RWPE1 (cell line): ENCODE measurements around the gene R3HDM1.

Experiments
- CTCF ChIA-PET: fragments of 350-600 bp; sonication (Branson Sonifier 250); formaldehyde crosslinking; extraction: SDS; loops from one replicate; lab custom pipeline; 2021; lab: Yijun Ruan, JAX
- POLR2A ChIA-PET: fragments of 400-600 bp; formaldehyde crosslinking; extraction: SDS; loops from one replicate; lab custom pipeline; 2020; ENCODE audit warnings: antibody characterized with exemption; ENCODE audit not compliant: low non-redundant PET; lab: Yijun Ruan, JAX
- DNase-seq: peaks from one replicate; pipeline ENCODE4 v3.0.0; 2012; ENCODE audit warnings: low spot score
- H3K27ac ChIP-seq: fragments of 450-650 bp; 2 replicates; pipeline ENCODE4 v1.5.1; 2017
- TF ChIP-seq, protein P1 (sequence below): fragments of 450-650 bp; conservative IDR thresholded peaks from 2 replicates; pipeline ENCODE4 v1.5.1; 2017; ENCODE audit warnings: low read depth, mild to moderate bottlenecking

Gene R3HDM1

DNA sequence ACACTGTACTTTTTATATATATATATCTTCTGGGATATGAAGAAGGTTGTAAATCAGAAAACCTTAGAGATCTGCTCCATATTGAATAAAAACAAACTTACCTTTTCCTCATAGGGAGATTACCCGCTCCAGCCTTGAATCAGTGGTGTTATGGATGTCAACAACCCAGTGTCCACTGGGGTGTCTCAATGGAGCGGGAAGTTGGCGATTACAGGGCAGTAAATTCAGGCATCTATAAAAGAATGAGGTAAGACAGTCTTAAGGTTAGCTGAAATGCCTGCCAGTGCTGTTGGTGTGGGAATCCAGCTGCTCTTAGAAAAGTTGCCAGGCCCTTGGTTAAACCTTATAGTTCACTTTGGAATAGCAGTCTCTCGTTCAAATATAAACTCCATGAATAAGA, 102.3 kb downstream of the R3HDM1 start:
- no peak overlapping the region for H3K27ac ChIP-seq
- TF ChIP-seq, protein P1, sequence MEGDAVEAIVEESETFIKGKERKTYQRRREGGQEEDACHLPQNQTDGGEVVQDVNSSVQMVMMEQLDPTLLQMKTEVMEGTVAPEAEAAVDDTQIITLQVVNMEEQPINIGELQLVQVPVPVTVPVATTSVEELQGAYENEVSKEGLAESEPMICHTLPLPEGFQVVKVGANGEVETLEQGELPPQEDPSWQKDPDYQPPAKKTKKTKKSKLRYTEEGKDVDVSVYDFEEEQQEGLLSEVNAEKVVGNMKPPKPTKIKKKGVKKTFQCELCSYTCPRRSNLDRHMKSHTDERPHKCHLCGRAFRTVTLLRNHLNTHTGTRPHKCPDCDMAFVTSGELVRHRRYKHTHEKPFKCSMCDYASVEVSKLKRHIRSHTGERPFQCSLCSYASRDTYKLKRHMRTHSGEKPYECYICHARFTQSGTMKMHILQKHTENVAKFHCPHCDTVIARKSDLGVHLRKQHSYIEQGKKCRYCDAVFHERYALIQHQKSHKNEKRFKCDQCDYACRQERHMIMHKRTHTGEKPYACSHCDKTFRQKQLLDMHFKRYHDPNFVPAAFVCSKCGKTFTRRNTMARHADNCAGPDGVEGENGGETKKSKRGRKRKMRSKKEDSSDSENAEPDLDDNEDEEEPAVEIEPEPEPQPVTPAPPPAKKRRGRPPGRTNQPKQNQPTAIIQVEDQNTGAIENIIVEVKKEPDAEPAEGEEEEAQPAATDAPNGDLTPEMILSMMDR = no peak
- ChIA-PET POLR2A (no interaction called here), CTCF (interaction anchor here (0.6 kb wide), 1 partner anchor 479 kb away, joined by 4 read pairs; no protein-coding TSS in a partner anchor)
- no peak for DNase-seq

DNA sequence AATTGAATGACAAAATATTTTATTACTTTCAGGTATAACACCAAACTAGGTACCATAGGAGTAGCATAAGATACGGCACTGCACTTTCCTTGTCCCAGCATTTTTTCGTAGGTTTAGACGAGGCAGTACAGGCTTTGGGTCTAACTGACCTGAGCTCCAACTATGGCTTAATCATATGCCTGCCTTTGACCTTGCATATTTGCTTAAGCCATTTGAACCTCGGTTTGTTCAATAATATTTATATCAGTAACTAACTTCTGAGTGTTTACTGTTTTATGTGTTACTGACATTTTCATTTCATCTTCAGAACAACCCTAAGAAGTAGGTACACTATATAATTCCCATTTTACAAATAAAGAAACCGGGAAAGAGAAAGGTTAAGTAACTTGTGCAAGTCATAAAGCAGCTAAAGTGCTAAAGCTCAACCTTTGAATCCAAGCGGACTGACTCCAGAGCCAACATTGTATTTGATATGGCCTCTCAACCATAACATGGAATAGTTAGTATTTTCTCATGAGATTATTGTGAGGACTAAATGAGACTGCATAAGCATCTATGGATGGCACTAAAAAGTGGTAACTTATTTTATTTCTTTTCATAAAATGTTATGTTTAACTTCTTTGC, 104.0 kb downstream of the R3HDM1 start:
- H3K27ac ChIP-seq = no peak overlapping the region
- DNase-seq = no peak
- POLR2A ChIA-PET = no interaction called here
- CTCF ChIA-PET = no interaction called here
- TF ChIP-seq, protein P1 = no peak

DNA sequence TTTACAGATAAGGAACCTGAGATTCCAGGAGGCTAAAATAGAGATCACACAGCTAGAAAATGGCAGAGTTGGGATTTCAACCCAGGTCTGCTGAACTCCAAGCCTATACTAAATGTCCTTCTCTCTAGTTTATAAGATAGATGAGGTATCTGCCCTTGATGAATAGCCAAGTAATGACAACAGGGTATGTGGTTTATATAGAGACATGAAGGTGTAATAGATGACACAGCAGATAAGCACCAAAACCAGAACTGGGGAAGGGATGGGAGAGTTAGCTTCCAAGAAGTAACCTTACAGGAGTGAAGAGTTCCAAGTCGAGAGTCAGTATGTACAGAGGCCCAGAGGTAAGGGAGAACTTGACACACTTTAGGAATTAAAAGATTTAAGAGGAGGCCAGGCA, 105.7 kb downstream of the R3HDM1 start:
- ChIA-PET POLR2A (no interaction called here), CTCF (no interaction called here)
- no peak for DNase-seq
- no peak overlapping the region for H3K27ac ChIP-seq
- TF ChIP-seq, protein P1 = no peak

DNA sequence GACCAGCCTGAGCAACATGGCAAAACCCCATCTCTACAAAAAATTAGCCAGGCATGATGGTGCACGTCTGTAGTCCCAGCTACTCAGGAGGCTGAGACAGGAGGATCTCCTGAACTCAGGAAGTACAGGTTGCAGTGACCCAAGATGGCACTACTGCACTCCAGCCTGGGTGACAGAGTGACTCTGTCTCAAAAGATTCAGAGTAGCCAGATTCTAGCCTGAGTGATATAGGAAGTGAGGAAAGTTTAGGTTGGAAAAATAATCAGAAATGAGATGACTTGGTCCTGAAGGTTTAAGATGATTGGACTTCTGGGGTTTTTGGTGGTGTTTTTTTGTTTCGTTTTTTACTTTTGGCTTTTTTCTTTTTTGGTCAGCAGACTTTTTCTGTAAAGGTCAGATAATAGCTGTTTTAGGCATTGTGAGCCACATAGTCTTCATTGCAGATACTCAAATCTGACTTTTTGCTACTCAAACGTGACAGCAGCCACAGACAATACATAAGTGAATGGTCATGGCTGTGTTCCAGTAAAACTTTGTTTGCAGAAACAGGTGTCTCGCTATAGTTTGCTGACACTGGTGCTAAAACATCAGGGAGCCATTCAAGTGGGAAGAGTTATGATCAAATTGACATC, 106.3 kb downstream of the R3HDM1 start:
- POLR2A ChIA-PET = no interaction called here
- CTCF ChIA-PET = no interaction called here
- no peak for DNase-seq
- no peak overlapping the region for H3K27ac ChIP-seq
- TF ChIP-seq, protein P1 = no peak

DNA sequence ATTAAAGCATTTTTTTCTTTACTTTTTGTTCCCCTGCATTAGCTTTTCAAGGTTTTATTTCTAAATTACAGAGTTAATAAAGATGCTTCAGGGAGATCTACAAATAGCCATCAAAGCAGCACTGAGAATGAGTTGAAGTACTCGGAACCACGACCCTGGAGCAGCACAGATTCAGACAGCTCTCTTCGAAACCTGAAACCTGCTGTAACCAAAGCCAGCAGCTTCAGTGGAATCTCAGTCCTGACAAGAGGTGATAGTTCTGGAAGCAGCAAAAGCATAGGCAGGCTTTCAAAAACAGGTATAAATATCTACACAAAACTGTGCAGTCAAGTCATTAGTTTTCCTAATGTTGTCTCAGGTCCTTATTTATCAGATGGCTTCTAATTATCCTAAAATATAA, 107.5 kb downstream of the R3HDM1 start:
- POLR2A ChIA-PET = no interaction called here
- no peak for DNase-seq
- TF ChIP-seq, protein P1 = no peak
- no peak overlapping the region for H3K27ac ChIP-seq
- CTCF ChIA-PET = no interaction called here

DNA sequence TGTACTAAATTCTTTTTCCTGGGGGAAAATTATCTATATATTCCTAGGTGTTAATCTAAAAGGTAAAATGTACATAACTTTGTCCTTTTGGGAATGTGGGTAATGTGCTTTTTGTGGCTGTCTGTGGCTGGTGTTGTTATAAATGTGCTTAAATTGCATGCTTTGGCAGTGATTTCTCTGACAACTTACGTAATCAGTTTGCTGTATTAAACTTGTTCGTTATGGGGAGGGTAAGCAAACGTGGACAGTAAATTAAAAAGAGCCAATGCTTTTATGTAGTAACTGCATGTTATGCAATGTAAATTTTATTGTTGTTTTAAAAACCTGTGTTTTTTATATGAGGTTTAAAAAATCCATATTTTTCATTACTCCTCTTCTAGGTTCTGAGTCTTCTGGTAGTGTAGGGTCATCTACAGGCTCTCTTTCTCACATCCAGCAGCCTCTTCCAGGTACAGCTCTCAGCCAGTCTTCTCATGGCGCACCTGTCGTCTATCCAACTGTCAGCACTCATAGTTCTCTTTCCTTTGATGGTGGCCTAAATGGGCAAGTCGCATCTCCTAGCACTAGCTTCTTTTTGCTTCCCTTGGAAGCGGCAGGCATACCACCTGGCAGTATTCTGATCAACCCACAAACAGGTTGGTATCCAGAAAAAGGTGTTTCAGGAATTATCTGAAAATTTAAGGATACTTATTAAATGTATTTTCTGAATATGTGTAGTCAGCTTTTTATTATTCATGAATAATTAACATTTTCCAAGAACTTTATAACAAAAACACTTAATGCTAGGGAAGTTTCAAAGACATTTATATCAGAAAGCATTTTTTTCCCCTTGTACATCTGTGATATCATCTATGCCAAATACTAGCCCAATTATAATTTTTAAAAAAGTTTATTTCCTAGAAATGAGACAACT, 110.1 kb downstream of the R3HDM1 start:
- CTCF ChIA-PET = interaction anchor here (0.6 to 0.7 kb wide), 3 partner anchors 26 to 106 kb away, joined by 3 read pairs; no protein-coding TSS in a partner anchor
- no peak overlapping the region for H3K27ac ChIP-seq
- DNase-seq = no peak
- POLR2A ChIA-PET = no interaction called here
- TF ChIP-seq, protein P1 = no peak
